ENCODE results near the gene HOXC12.

GRCh38 chr12:53916788-53917655, 37.7 kb upstream of the HOXC12 start:
- TF ChIP-seq, protein P1, sequence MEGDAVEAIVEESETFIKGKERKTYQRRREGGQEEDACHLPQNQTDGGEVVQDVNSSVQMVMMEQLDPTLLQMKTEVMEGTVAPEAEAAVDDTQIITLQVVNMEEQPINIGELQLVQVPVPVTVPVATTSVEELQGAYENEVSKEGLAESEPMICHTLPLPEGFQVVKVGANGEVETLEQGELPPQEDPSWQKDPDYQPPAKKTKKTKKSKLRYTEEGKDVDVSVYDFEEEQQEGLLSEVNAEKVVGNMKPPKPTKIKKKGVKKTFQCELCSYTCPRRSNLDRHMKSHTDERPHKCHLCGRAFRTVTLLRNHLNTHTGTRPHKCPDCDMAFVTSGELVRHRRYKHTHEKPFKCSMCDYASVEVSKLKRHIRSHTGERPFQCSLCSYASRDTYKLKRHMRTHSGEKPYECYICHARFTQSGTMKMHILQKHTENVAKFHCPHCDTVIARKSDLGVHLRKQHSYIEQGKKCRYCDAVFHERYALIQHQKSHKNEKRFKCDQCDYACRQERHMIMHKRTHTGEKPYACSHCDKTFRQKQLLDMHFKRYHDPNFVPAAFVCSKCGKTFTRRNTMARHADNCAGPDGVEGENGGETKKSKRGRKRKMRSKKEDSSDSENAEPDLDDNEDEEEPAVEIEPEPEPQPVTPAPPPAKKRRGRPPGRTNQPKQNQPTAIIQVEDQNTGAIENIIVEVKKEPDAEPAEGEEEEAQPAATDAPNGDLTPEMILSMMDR (IDR thresholded peaks at IDR 0.05), result no peak
- no peak for TF ChIP-seq EZH2 (IDR thresholded peaks at IDR 0.05; ENCODE audit: borderline replicate concordance, insufficient read depth, low read depth, low read length, poor library complexity, severe bottlenecking)
